GM19397 (cell line): ENCODE measurements around the gene TMEM45A.

ENCODE experiments used
- ATAC-seq: cut with Tn5 transposase; IDR thresholded peaks from one replicate; pipeline ENCODE4 v1.9.1; 2021; ENCODE audit warnings: mild to moderate bottlenecking, moderate library complexity; ENCODE audit not compliant: unreplicated experiment

Gene TMEM45A

DNA sequence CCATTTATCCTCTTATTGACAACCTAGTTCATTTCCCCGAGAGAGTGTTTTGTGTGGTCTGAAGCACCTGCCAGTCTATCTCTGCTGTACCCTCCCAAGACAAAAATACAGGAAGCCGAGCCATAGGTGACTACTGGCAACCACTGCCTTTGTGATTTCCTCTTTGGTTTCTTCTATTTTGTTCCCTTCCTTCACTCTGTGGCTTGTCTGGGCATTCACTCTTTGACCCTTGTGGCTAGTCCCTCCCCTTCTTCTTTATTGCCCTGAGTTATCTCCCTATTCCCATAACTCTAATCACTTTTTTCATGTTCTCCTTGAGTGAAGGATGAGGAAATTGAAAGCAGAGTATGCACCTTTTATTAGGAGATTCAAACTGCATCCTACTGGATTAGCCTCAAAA is 116.9 kb downstream of the TMEM45A start, which contains the start of gene ADGRG7:
TSS of gene ADGRG7 (plus strand) at position 297 of the 400 bp plus-strand sequence. CDS start 256 bp downstream, outside the sequence.
- no peak for ATAC-seq

DNA sequence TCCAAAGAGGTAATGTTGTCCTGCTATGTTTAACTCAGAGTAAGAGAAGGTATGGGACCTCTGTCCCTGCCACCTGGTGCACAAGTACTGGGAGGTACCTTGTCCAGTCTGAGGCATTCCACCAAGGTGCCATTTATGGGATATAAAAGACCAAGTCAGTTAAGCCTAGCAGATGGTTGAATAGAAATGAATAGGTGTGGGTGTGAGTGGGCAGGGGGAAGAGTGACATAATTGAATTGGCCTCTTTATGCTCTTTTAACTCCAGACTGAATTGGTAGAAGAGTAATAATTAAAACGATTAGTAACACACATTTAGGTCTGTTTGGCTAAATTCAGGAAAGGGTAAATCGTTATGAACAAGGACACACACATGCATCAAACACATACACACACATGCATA is 117.5 kb downstream of the TMEM45A start:
- ATAC-seq = no peak

DNA sequence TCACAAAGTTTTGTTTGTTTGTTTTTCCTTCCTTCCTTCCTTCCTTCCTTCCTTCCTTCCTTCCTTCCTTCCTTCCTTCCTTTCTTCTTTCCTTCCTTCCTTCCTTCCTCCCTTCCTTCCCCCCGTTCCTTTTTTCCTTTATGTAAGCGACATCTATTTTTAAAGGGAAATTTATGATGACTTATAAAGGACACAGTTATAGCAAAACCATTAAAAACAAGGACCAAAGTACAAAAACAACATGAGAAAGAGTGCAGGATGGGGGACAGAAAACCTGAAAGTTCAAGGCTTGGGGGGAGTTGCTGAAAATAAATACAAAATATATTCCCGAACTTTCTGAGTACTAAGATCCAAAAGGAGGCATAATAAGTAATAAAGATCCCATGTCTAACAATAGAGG is 118.8 kb downstream of the TMEM45A start:
- no peak for ATAC-seq

DNA sequence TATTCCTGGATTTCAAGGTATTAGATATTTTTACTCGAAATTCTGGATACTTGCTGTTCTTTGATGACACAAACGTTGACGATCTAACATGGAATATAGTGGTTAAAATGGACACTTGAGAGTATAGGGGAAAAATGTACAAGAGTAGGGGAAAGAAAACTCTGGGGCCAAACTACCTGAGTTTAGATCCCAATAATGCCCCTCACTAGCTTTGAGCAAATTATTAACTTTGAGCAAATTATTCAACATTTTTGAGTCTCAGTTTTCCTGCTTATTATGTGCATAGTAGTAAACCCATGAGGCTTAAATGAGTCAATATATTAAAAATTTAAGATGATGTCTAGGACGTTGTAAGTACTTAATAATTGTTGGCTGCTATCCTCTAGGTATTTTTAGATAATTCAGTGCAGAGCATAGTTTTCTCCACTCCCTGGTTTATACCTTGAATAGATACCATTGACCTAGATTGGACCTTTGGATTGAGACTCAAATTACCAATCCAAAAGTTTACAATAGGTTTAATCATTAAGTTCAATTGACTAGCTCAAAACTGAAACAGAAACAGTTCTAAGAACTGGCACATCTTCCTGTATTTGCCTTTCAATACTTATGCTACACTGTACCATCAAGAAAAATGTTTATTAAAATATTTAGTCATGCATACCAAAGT is 121.4 kb downstream of the TMEM45A start:
- ATAC-seq = no peak

DNA sequence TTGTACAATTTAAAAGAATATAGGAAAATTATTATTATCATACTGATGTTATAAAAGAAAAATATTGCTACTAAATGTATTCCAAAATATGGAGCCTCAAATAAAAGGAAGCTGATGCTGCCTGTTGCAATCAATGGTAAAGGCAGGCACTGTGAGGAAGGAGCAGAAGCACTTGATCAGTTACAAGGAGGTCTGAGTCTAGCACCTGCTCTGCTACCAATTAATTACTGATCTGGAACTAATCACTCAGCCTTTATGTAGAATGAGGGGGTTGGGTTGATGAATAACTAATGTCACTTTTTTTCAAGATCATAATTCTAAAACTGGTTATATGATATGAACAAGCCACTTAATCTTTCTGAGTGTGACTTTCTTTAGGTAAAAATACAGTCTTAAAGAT is 122.5 kb downstream of the TMEM45A start:
- no peak for ATAC-seq

DNA sequence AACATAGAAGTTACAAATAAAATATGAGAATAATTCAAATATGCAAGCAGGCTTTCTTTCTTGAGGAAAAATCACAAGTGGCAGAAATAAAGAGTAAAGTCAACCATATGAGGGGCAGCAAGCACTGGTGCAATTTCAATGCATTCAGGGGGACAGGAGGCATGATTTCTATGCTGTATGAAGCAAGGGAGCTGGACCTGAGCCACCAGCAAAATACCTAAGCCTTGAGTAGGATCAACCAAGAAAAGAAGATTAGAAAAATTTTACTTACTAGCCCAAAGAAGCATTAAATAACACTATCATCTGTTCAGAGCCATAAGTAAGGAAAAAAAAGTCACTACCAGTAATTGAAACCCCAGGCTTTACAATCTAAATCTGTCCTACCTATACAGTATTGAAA is 123.3 kb downstream of the TMEM45A start:
- ATAC-seq = no peak

DNA sequence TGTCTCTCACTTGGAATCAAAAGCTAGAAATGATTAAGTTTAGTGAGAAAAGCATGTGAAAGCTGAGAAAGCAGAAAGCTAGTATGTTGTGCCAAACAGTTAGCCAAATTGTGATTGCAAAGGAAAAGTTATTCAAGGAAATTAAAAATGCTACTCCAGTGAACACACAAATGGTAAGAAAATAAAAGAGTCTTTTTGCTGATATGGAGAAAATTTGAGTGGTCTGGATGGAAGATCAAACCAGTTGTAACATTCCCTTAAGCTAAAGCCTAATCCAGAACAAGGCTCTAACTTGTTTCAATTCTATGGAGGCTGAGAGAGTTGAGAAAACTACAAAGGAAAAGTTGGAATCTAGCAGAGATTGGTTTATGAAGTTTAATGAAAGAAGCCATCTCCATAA is 128.8 kb downstream of the TMEM45A start:
- no peak for ATAC-seq
